ENCODE measurements around the gene IL4I1.

Gene IL4I1

DNA sequence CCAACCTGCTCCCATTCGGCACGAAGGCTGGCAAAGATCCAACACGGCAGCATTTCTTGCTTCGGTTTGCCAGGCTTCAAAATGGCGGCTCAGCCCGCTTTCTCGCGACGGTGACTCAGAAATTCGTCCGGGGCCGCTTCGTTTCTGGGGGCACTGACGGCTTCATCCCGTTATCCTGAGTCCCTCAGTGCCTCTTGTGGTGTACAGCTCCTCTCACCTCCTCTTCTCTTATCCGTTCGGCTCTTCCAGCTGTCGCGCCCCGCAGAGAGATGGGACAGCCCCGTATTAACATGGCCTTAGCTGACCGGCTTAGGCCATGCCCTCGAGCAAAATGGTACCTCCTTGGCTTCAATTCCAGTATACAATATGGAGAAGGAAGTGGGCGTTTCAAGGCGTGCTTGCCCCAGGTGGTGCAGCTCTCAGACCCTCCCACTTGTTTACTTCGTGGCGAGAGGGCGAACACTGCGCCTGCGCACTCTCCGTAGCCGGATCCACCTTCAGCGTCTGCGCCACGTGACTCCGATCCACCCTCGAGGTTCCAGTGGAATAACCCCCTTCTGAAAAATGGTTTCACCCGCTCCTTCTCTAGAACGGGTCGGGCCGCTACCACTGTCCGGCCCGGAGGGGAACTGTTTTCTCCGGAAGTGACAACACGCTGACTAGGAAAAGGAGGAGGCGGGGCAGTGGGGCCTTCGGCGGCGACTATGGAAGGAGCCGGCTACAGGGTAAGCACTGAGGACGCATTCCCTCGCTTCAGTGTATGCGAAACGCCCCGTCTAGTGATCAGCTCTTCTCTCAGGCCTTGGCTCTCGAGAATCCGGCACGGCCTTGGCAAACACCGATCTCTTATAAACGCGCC lies 19.4 kb downstream of the IL4I1 start, which contains the start of the genes AKT1S1 and TBC1D17:
AKT1S1 (minus strand) TSS at position 336 of the 859 bp plus-strand sequence. CDS start 4,060 bp downstream, outside the sequence.
TBC1D17 (plus strand) TSS at position 683 of the 859 bp plus-strand sequence; CDS start at position 705, 22 bp downstream.
- DNase-seq: peak; percentile 100

DNA sequence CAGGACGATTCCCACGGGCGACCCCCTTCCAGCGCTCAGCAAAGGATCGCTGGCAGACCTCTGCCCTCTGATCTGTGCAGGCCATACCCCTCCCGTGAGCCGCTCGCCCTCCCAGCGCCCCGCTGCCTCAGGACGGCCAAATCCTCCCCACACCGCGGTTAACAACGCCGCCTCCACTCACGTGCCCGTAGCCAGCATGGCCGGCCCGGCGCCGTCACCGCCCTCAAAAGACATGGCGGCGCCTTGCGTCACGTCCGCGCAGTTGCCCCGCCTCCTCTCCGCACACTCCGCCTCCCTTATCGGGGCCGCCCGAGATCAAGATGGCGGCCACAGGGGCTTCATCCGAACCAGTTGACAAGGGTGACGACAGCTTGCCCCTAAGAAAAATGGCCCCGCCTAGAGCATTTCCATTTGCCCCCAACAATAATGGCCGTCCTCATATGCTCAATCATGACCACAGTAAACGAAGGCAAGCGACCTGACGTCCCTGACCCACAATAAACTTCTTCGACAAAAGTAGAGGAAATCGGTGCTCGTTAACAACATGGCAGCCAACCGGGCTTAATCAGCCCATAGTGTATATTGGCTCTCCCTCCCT lies 20.2 kb downstream of the IL4I1 start:
- DNase-seq: peak; percentile 99

DNA sequence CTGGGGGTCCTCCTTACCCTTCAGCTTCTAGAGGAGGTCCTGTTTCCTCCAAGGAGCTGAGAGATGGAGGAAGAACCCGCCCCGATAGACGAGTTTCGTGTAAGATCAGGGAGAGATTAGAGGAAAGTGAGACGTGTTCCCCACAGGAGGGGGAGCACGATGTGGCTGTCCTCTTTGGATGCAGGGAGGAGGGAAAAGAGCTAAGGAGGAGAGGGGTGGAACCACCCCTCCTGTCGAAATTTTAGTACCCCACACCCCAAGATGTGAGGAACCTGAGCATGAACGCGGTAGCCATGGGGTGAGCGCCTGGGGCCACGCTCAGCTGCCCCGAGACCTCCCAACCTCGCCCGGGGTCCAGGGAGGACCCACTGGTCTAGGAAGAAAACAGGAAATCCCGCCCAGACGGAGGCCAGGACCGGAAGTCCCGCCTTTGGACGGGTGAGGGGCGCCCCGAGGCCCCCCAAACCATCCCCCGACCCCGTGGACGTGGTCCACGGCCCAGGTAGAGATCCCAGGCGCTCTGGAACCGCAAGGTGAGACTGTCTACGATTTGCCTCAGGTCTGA lies 20.7 kb downstream of the IL4I1 start:
- peak; percentile 86 for DNase-seq

DNA sequence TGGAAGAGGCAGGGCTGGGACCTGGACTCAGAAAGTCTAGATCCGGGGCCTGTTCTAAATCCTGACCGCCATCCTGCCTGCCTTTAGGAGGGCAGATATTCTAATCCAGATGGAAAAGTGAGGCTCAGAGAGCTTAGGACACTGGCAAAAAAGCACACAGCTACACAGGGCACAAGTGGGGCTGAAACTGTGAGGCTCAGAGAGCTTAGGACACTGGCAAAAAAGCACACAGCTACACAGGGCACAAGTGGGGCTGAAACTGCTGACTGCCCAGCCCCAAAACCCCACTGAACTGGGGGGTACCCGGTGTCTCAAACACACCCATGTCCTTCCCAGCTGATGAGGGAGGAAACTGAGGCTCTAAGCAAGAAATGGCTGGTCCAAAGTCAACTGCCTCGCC lies 21.5 kb downstream of the IL4I1 start:
- no peak for DNase-seq

GRCh38 chr19:49874503-49875157 lies 22.1 kb downstream of the IL4I1 start:
- DNase-seq: no peak

DNA sequence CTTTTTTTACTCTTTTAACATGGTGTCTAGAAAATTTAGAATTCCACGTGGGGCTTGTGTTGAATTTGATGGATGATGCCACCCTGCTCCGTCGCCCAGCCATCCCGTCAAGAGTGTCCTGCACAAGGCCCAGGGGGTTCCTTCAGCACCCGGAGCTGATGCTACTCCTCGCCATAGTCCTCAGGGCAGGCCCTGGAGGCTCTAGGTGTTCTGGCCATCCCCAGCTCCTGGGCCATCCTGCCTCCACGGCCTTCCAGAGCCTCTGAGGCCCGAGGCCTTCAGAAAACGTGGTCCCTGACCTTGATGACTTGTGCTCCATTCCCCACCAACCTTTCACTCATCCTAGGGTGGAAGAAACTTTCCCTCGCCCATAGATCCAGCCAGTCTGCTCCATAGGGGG lies 22.9 kb downstream of the IL4I1 start:
- DNase-seq: no peak

GRCh38 chr19:49873129-49873521 lies 23.6 kb downstream of the IL4I1 start:
- DNase-seq: no peak

DNA sequence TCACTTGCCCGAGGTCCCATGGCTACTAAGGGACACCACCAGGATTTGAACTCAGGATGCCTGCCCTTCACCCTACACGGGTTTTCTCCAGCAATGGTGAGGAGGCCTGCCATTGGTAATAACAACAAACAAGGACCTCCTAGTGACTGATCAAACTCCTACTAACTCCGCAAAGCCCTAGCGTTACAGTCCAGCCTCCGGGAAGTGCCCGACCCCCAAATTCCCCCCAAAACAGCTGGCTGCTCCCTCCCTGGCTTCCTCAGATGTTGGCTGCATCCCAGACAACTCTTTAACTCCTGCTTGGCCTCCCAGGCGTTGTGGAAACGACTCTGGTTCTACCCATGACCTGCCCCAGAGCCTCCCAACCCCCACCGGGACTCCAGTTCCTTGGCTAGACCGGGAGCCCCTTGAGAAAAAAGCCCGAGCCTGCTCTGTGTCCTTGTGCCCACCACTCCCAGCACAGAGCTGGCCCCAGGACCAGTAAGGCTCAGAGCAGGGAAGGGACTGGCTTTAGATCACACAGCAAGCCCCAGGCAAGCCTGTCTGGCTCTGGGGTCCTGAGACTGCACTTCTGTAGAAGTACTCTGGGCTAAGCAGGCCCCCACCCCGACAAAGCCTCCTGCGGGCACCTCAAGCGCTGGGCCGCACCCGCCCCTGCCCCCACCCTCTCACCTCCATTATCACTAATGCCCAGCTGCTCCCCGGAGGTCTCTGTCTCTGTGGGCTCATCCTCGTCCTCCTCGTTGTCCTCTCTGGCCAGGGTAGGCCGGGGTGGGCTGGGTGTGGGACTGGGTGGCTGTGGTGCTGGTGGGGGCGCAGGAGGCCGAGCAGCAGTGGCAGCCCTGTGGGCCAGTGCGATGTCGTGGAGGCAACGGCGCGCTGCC lies 24.2 kb downstream of the IL4I1 start:
- DNase-seq: no peak

- no peak for DNase-seq
These were observed 25.2 kb downstream of the IL4I1 start for GRCh38 chr19:49871349-49871985.

- no peak for DNase-seq
These were observed 26.3 kb downstream of the IL4I1 start for GRCh38 chr19:49870309-49870901.

- DNase-seq: peak; percentile 99
These were observed 27.0 kb downstream of the IL4I1 start for GRCh38 chr19:49869484-49870308.

DNA sequence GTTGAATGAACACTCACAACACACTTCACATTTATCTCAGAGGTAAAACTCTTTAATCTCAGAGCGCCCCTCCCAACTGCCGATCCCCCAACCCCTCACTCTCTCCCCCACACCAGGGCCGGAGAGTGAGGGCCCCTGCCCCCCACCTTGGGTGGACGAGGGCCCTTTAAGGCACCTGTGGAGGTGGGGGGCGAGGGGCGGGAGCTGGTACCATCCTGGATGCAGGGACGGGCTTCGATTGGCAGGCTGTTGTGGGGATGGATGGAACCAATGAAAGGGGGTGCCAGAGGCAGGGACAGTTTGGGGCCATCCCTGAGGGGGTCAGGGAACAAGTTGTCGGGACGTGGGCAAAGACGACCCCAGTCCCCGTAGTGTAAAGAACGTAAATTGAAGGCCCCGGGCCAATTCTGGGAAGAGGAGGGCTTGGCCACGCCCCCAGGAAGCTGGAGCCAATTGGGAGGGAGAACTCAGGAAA lies 27.6 kb downstream of the IL4I1 start:
- DNase-seq: no peak

DNA sequence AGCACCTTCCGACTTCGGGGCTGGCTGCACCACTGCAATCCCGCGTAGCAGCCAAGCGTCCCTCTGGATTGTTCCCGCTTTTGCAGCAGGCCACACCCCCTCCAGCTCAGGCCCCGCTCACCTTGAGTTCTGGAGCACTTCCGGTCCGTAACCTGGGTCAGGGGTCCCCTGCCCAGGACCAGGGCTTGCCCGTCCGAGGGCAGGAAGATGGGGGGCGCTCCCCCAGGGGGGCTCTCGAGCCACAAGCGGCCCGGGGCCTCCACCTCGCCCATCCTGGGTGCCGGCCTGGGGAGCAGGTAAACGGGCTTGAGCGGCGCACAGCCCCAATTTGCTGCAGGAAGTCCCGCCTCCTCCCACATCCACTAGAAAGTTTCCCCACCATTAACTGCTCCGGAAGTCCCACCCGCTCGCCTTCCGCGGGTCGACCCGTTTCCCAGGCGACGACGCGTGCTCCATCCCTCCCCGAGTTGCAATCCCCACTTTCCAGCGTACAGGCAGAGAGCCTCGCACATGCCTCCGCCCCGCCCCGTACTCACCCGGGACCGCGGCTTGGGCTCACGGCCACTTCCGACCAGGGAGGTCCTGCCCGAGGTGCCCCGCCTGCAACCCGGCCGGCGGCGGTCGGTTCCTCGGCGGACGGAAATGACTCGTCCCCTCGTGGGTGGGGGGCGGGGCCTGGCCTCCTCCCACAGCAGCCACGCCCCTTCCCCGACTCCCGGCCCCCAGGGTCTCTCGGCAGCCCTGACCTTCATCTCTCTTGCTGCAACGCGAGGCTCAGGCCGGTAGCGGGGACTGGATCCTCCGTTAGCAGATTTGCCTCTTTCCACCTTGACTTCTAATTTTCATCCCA lies 29.5 kb downstream of the IL4I1 start, which contains the start of gene PNKP:
PNKP (minus strand) TSS at position 644 of the 850 bp plus-strand sequence; CDS start at position 272, 372 bp downstream.
- peak; percentile 96 for DNase-seq

DNA sequence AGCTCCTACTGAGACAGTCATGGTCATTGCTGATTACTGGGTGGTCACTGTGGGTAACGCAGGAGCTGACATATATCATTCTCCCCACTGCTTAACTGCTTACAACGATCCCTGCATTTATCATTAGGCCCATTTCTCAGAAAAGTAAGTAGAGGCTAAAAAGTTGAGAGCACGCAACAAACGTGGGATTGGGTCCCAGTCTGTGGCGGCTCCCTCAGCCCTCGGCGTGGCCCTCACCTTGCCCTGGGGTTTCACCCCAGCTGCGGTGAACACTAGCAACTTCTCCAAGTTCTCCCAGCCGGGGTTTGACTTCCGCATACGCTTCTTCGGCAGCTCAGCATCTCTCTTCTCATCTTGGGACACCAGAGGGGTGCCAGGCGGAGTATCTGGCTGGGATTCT lies 31.8 kb downstream of the IL4I1 start:
- no peak for DNase-seq

- DNase-seq: no peak
These were observed 32.8 kb downstream of the IL4I1 start for GRCh38 chr19:49863935-49864320.

- peak; percentile 17 for DNase-seq
These were observed 33.3 kb downstream of the IL4I1 start for GRCh38 chr19:49863254-49863934.

GRCh38 chr19:49862391-49863253 lies 34.1 kb downstream of the IL4I1 start:
- peak; percentile 43 for DNase-seq
